Left ventricle myocardium inferior (tissue), 1 donor: ENCODE measurements around the gene G3BP1. TPM values are rescaled to one million over a fixed set of nuclear protein-coding genes. Genes with fewer than 3 reads are reported as not detected.

Experiments
- DNase-seq: peaks from one replicate; pipeline ENCODE4 v3.0.0-alpha.2; 2020
- H3K27ac ChIP-seq: fragments of 200-600 bp; replicated peaks from 2 replicates; pipeline ENCODE4 v1.8.0; 2021
- H3K27me3 ChIP-seq: fragments of 200-600 bp; 2 replicates; pipeline ENCODE4 v1.8.0; 2021; ENCODE audit warnings: low read depth
- H3K36me3 ChIP-seq: fragments of 200-600 bp; 2 replicates; pipeline ENCODE4 v1.8.0; 2021
- H3K4me1 ChIP-seq: fragments of 200-600 bp; 2 replicates; pipeline ENCODE4 v1.8.0; 2021
- H3K4me3 ChIP-seq: fragments of 200-600 bp; 2 replicates; pipeline ENCODE4 v1.8.0; 2021; ENCODE audit warnings: mild to moderate bottlenecking, moderate library complexity
- H3K9me3 ChIP-seq: fragments of 200-600 bp; replicated peaks from 2 replicates; pipeline ENCODE4 v1.8.0; 2021
- intact Hi-C: fragments of 100-400 bp; cut with micrococcal nuclease; formaldehyde crosslinking; loops from one replicate; pipeline ENCODE4 v1.11.0; 2022
- total RNA-seq: library from RNA; stranded (reverse); fragmentation: NEBNext Ultra II Directional; extraction: Animal tissue kit (Norgen Biotek cat#: 25700); gene quantifications from one replicate; pipeline ENCODE4 v1.2.1, GENCODE V29; 2021
- TF ChIP-seq, protein P1 (sequence below): fragments of 200-600 bp; IDR thresholded peaks from 2 replicates; pipeline ENCODE4 v1.8.0; 2021; ENCODE audit warnings: antibody characterized with exemption, mild to moderate bottlenecking, borderline replicate concordance
- donor health status: DM: no; HTN: yes; CAD: no; lungs with severe emphysema.

G3BP1 gene
- total RNA-seq, 1 donor from 2014 or later: 95.0 TPM

- H3K4me3 ChIP-seq: no peak overlapping the region
- H3K36me3 ChIP-seq: peaks cover 8% of the 10 kb centered on the region
- TF ChIP-seq, protein P1, sequence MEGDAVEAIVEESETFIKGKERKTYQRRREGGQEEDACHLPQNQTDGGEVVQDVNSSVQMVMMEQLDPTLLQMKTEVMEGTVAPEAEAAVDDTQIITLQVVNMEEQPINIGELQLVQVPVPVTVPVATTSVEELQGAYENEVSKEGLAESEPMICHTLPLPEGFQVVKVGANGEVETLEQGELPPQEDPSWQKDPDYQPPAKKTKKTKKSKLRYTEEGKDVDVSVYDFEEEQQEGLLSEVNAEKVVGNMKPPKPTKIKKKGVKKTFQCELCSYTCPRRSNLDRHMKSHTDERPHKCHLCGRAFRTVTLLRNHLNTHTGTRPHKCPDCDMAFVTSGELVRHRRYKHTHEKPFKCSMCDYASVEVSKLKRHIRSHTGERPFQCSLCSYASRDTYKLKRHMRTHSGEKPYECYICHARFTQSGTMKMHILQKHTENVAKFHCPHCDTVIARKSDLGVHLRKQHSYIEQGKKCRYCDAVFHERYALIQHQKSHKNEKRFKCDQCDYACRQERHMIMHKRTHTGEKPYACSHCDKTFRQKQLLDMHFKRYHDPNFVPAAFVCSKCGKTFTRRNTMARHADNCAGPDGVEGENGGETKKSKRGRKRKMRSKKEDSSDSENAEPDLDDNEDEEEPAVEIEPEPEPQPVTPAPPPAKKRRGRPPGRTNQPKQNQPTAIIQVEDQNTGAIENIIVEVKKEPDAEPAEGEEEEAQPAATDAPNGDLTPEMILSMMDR: no peak
- peaks cover 46% of the 10 kb centered on the region for H3K4me1 ChIP-seq
- no peak overlapping the region for H3K27ac ChIP-seq
- H3K9me3 ChIP-seq: no peaks in the 10 kb centered on the region
- intact Hi-C loops: loop anchor here (5.0 to 10.0 kb wide), 2 partner anchors 81 to 299 kb away; partner anchors contain the start of gene SLC36A1
- no peaks in the 10 kb centered on the region for H3K27me3 ChIP-seq
- DNase-seq: no peak
Observed at GRCh38 chr5:151743530-151743929, 28.2 kb upstream of the G3BP1 start.

DNA sequence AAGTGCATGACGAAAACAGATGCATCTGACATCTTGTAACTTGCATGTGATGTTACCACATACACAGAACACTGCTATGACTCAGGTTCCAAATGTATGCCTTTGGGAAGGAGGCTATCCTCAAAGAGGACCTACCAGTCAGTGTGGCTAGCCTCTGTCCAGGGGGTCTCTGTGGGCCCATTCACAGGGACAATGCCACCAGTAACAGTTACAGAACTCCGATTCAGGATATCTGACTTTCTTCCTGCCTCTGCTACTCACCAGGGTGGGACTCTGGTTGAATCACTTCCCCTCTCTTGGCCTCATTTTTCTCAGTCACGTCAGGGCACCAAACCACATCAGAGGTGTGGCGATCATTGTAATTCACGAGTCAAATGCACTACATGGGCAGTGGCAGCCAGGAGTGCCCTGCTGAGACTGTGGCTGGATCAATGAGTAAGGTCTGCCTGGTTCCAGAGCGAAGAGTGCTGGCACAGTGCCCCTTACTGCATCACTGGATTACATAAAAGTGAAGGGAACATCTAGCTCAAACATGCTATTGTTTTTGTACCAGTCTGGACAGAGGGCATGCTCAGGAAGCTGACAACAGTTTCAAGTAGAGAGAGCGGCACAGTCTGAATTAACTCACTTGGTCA, 26.6 kb upstream of the G3BP1 start:
- peaks cover 8% of the 10 kb centered on the region for H3K36me3 ChIP-seq
- intact Hi-C loops: loop anchor here (10.0 kb wide), 1 partner anchor 300 kb away; the partner anchor contains the start of gene SLC36A1
- peak; percentile 52 for DNase-seq

DNA sequence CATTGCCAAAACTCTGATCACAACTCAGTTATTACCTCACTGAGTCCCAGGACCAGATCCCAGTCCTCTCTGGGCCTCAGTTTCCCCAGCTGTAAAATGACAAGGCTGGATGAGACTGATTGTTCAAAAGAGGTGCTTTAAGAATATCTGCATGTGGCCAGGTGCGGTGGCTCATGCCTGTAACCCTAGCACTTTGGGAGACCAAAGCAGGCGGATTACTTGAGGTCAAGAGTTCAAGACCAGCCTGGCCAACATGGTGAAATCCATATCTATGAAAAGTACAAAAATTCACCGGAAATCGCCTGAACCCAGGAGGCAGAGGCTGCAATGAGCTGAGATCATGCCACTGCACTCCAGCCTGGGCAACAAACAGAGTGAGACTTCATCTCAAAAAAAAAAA, 21.6 kb upstream of the G3BP1 start:
- intact Hi-C loops: no loop called here
- no peak overlapping the region for H3K4me3 ChIP-seq
- H3K9me3 ChIP-seq: no peaks in the 10 kb centered on the region
- H3K27ac ChIP-seq: peak overlapping the region; percentile 1
- H3K4me1 ChIP-seq: peaks cover 18% of the 10 kb centered on the region
- H3K36me3 ChIP-seq: peaks cover 13% of the 10 kb centered on the region
- no peaks in the 10 kb centered on the region for H3K27me3 ChIP-seq
- TF ChIP-seq, protein P1: no peak
- no peak for DNase-seq

More for the DNA sequence above, 26.6 kb upstream of the G3BP1 start:
- TF ChIP-seq, protein P1: peak; percentile 9
- Histone ChIP-seq H3K27ac (peak overlapping the region; percentile 75), H3K4me1 (peaks cover 37% of the 10 kb centered on the region), H3K27me3 (no peaks in the 10 kb centered on the region), H3K4me3 (no peak overlapping the region), H3K9me3 (no peaks in the 10 kb centered on the region)

- TF ChIP-seq, protein P1: no peak
- Histone ChIP-seq H3K4me3 (no peak overlapping the region), H3K27ac (no peak overlapping the region), H3K27me3 (no peaks in the 10 kb centered on the region), H3K36me3 (peaks cover 13% of the 10 kb centered on the region), H3K9me3 (no peaks in the 10 kb centered on the region), H3K4me1 (peaks cover 8% of the 10 kb centered on the region)
- DNase-seq: no peak
- intact Hi-C loops: no loop called here
Observed at GRCh38 chr5:151751091-151751490, 20.7 kb upstream of the G3BP1 start.

DNA sequence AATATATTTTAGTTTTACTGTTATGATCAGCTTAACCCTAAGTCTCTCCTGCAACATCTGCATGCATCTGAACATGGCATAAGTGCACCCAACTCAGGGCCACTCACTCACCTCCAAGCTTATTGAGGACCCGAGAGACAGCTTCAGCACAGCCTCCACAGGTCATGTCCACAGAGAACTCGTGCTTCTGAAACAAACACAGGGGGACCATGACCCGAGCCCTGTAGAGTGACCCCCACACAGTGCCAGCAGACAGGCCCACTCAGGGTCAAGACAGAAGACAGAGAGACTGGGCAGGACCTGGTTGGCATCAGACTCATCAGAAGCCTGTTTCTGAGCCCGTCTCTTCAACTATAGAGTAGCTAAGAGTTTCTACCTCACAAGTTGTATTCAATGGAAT, 20.2 kb upstream of the G3BP1 start:
- TF ChIP-seq, protein P1: no peak
- H3K9me3 ChIP-seq: no peaks in the 10 kb centered on the region
- H3K27me3 ChIP-seq: no peaks in the 10 kb centered on the region
- no peak overlapping the region for H3K4me3 ChIP-seq
- DNase-seq: no peak
- H3K4me1 ChIP-seq: peaks cover 8% of the 10 kb centered on the region
- no peak overlapping the region for H3K27ac ChIP-seq
- peaks cover 13% of the 10 kb centered on the region for H3K36me3 ChIP-seq
- intact Hi-C loops: no loop called here
